B cell (primary cell): ENCODE data around the gene ZNF79. TPM values are rescaled to one million over a fixed set of nuclear protein-coding genes. Genes with fewer than 3 reads are reported as not detected.
A peak's percentile ranks its signal among the peaks of the same experiment; 100 is the strongest.

Experiments used
- ATAC-seq: fragments of 200-7000 bp; cut with Tn5 transposase; one replicate; pipeline ENCODE4 v1.10.0; 2021; ENCODE audit warnings: low read depth, mild to moderate bottlenecking, moderate number of reproducible peaks, moderate library complexity
- CTCF ChIA-PET: fragments of 350-600 bp; sonication (Branson Sonifier 250); formaldehyde crosslinking; loops from one replicate; lab custom pipeline; 2021; ENCODE audit warnings: antibody characterized with exemption, inconsistent platforms; lab: Charles Lee
- POLR2A ChIA-PET: fragments of 350-600 bp; sonication (Branson Sonifier 250); formaldehyde crosslinking; loops from one replicate; lab custom pipeline; 2021; ENCODE audit warnings: antibody characterized with exemption; lab: Charles Lee
- DNase-seq: peaks from one replicate; pipeline ENCODE4 v3.0.0; 2013
- H2AFZ ChIP-seq: 2 replicates; pipeline ENCODE4 v1.6.1; 2012; ENCODE audit warnings: mild to moderate bottlenecking, low read depth, low read length; ENCODE audit not compliant: insufficient read depth, poor library complexity, severe bottlenecking
- H3K27ac ChIP-seq, 2 donors: 1 replicate in 1 of 2; 2 replicates in 1 of 2; pipeline ENCODE4 v1.5.1; 2012 to 2013; ENCODE audit warnings: low read length in 2 of 2, mild to moderate bottlenecking in 2 of 2, moderate library complexity in 1 of 2
- H3K27me3 ChIP-seq, 4 experiments: fragments of 200-600 bp in 1 of 4; sonication (generic) in 1 of 4; replicated peaks in 1 of 4; 1 replicate in 2 of 4; 2 replicates in 2 of 4; pipeline versions ENCODE4 v1.6.1 to v1.7.0; 2013 to 2016; ENCODE audit warnings: low read length in 3 of 4, mild to moderate bottlenecking in 2 of 4, mixed read lengths in 1 of 4, moderate library complexity in 1 of 4; ENCODE audit not compliant: insufficient read depth in 4 of 4, control insufficient read depth in 3 of 4; ENCODE audit errors: control extremely low read depth in 1 of 4
- H3K36me3 ChIP-seq, 2 experiments: replicated peaks in 1 of 2; 1 replicate in 1 of 2; 2 replicates in 1 of 2; pipeline versions ENCODE4 v1.6.1 to v1.7.1; 2013; ENCODE audit warnings: low read length in 1 of 2; ENCODE audit not compliant: insufficient read depth in 2 of 2, control insufficient read depth in 1 of 2; ENCODE audit errors: control extremely low read depth in 1 of 2, extremely low read depth in 1 of 2
- H3K4me1 ChIP-seq, 2 donors: fragments of 200-600 bp in 1 of 2; sonication (generic) in 1 of 2; 1 replicate in 1 of 2; 2 replicates in 1 of 2; pipeline versions ENCODE4 v1.5.1 to v1.6.1; 2013 to 2017; ENCODE audit warnings: low read length in 2 of 2; ENCODE audit not compliant: control insufficient read depth in 2 of 2, insufficient read depth in 2 of 2
- H3K4me2 ChIP-seq: replicated peaks from 2 replicates; pipeline ENCODE3; 2012; ENCODE audit warnings: mild to moderate bottlenecking, low read depth, low read length; ENCODE audit not compliant: poor library complexity, severe bottlenecking
- H3K4me3 ChIP-seq, 5 experiments: fragments of 200-600 bp in 1 of 5; sonication (generic) in 1 of 5; 1 replicate in 3 of 5; 2 replicates in 2 of 5; pipeline versions ENCODE4 v1.5.1 to v1.7.0; 2011 to 2016; ENCODE audit warnings: low read length in 4 of 5, mild to moderate bottlenecking in 4 of 5, low read depth in 2 of 5, control low read depth in 1 of 5, moderate library complexity in 1 of 5; ENCODE audit not compliant: insufficient read depth in 1 of 5; ENCODE audit errors: control extremely low read depth in 1 of 5, extremely low read depth in 1 of 5
- H3K79me2 ChIP-seq: fragments of 200-600 bp; sonication (generic); one replicate; pipeline ENCODE4 v1.6.0; 2016; ENCODE audit warnings: low read length; ENCODE audit not compliant: control insufficient read depth, insufficient read depth
- H3K9ac ChIP-seq: fragments of 200-600 bp; sonication (generic); 2 replicates; pipeline ENCODE4 v1.6.1; 2017; ENCODE audit warnings: mild to moderate bottlenecking, low read length, moderate library complexity
- H3K9me3 ChIP-seq, 3 donors: one replicate each; pipeline versions ENCODE4 v1.6.1 to v1.7.1; 2013; ENCODE audit warnings: low read length in 2 of 3; ENCODE audit not compliant: control insufficient read depth in 2 of 3, insufficient read depth in 1 of 3; ENCODE audit errors: control extremely low read depth in 1 of 3
- H4K20me1 ChIP-seq: 2 replicates; pipeline ENCODE4 v1.6.0; 2012; ENCODE audit warnings: mild to moderate bottlenecking, low read length; ENCODE audit not compliant: insufficient read depth, control insufficient read depth, poor library complexity, severe bottlenecking
- H3K27ac Mint-ChIP-seq: one replicate; pipeline ENCODE4 v1.8.0; 2021; ENCODE audit warnings: mixed read lengths
- H3K27me3 Mint-ChIP-seq: one replicate; pipeline ENCODE4 v1.8.0; 2021; ENCODE audit warnings: mixed read lengths
- H3K4me1 Mint-ChIP-seq: one replicate; pipeline ENCODE4 v1.8.0; 2021; ENCODE audit warnings: mixed read lengths
- H3K4me3 Mint-ChIP-seq: one replicate; pipeline ENCODE4 v1.8.0; 2021; ENCODE audit warnings: mixed read lengths
- H3K9me3 Mint-ChIP-seq: one replicate; pipeline ENCODE4 v1.8.0; 2022; ENCODE audit warnings: mixed read lengths; ENCODE audit not compliant: insufficient read depth
- EZH2 ChIP-seq: IDR thresholded peaks from 2 replicates; pipeline ENCODE4 v1.6.1; 2012; ENCODE audit warnings: borderline replicate concordance, low read depth, mild to moderate bottlenecking, moderate library complexity, low read length; ENCODE audit not compliant: insufficient read depth, poor library complexity, severe bottlenecking
- WGBS: methylation state at CpG from one replicate; pipeline ENCODE4 v1.1.5; 2013; ENCODE audit warnings: missing lambda C conversion rate; ENCODE audit not compliant: insufficient coverage; 5-methylcytosine and 5-hydroxymethylcytosine counted together
- intact Hi-C: fragments of 100-400 bp; cut with micrococcal nuclease; formaldehyde crosslinking; loops from one replicate; pipeline ENCODE4 v1.10.0; 2022
- polyA plus RNA-seq: library from polyadenylated mRNA; depleted of rRNA; stranded (reverse); fragments of >200 nt; gene quantifications from 2 replicates; pipeline ENCODE4 v1.2.3, GENCODE V29; 2012
- total RNA-seq, 2 donors: library from RNA; stranded (reverse); fragments of 120-200 nt in 1 of 2; gene quantifications; 1 replicate in 1 of 2; 2 replicates in 1 of 2; pipeline versions ENCODE4 v1.2.3 to v1.2.4, GENCODE V29; 2013 to 2022
- TF ChIP-seq, protein P1 (sequence below): fragments of 200-600 bp; IDR thresholded peaks from one replicate; pipeline ENCODE4 v1.8.0; 2022; ENCODE audit warnings: antibody characterized with exemption, mild to moderate bottlenecking

The ZNF79 gene
- total and polyA plus RNA-seq, 2 donors (not counting 1 experiment from before 2014, with no cell fraction given) = 4.8 to 16.1 TPM

DNA sequence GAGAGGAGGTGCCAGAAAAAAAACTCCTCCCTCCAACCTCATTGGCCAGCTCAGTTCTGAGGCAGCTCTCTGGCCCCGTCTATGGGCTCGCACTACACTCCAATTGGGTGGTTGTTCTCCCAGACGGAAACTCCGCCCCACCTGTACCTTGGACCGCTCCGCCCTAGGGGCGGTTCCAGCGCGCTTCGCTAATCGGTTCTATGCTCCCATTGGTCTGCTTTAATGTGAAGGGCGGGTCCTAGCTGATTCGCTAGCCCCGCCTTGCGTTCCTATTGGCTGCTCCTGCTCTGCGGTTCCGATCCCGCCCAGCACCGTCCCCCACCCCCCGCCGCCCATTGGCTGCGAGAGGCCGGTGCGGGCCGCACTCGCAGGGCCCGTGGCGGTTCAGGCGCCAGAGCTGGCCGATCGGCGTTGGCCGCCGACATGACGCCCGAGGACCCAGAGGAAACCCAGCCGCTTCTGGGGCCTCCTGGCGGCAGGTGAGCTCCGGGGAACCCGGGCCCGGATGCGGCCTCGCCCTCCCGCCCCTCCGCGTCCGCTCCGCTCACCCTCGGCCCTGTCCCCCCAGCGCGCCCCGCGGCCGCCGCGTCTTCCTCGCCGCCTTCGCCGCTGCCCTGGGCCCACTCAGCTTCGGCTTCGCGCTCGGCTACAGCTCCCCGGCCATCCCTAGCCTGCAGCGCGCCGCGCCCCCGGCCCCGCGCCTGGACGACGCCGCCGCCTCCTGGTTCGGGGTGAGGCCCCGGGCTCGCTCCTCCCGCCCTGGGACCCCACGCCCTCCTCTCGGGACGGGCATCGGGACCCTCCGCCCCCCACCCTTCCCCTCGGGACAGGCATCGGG, 27.2 kb upstream of the ZNF79 start, which contains the start of gene SLC2A8:
TSS of gene SLC2A8 (plus strand) at position 362 of the 838 bp plus-strand sequence. CDS start at position 424, 62 bp downstream.
- H2AFZ ChIP-seq = peak within 1 kb of the TSS; percentile 91
- peaks cover 8% of the 10 kb centered on the region for H3K79me2 ChIP-seq
- peak within 1 kb of the TSS; percentile 26 to 77 (median 57) for H3K4me3 ChIP-seq
- TF ChIP-seq EZH2 = no peak
- TF ChIP-seq, protein P1, sequence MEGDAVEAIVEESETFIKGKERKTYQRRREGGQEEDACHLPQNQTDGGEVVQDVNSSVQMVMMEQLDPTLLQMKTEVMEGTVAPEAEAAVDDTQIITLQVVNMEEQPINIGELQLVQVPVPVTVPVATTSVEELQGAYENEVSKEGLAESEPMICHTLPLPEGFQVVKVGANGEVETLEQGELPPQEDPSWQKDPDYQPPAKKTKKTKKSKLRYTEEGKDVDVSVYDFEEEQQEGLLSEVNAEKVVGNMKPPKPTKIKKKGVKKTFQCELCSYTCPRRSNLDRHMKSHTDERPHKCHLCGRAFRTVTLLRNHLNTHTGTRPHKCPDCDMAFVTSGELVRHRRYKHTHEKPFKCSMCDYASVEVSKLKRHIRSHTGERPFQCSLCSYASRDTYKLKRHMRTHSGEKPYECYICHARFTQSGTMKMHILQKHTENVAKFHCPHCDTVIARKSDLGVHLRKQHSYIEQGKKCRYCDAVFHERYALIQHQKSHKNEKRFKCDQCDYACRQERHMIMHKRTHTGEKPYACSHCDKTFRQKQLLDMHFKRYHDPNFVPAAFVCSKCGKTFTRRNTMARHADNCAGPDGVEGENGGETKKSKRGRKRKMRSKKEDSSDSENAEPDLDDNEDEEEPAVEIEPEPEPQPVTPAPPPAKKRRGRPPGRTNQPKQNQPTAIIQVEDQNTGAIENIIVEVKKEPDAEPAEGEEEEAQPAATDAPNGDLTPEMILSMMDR = peak; percentile 34
- intact Hi-C loops = loop anchor here (1.0 to 5.0 kb wide), 8 partner anchors 27 to 670 kb away; partner anchors contain the start of genes FPGS, LRSAM1, NAIF1 and PTRH1
- no peaks in the 10 kb centered on the region for H4K20me1 ChIP-seq
- peaks cover 4 to 16% of the 10 kb centered on the region in 2 donors for H3K4me1 ChIP-seq
- no peaks in the 10 kb centered on the region for H3K36me3 ChIP-seq
- H3K4me2 ChIP-seq = peak within 1 kb of the TSS; percentile 98
- H3K9ac ChIP-seq = peak within 1 kb of the TSS; percentile 84
- H3K4me1 Mint-ChIP-seq = peaks cover 14% of the 10 kb centered on the region
- no peaks in the 10 kb centered on the region for H3K27me3 Mint-ChIP-seq
- peak within 1 kb of the TSS; percentile 86 for H3K4me3 Mint-ChIP-seq
- peak within 1 kb of the TSS; percentile 79 for H3K27ac Mint-ChIP-seq
- peak; percentile 100 for DNase-seq
- ATAC-seq = peak; percentile 91
- H3K27ac ChIP-seq = peak within 1 kb of the TSS in 1 of 2 donors; percentile 74
- H3K27me3 ChIP-seq = peaks cover 0 to 7% (median 2%) of the 10 kb centered on the region in 4 experiments
- ChIA-PET CTCF (interaction anchor here (0.6 to 2.0 kb wide), 13 partner anchors 9 to 482 kb away, joined by 3 to 16 read pairs (median 5); partner anchors contain the start of genes LRSAM1, RALGPS1, RPL12 and TOR2A), POLR2A (interaction anchor here (0.6 to 1.6 kb wide), 7 partner anchors 8 to 731 kb away, joined by 3 to 21 read pairs (median 6); partner anchors contain the start of genes LRSAM1, RPL12 and ZNF79)
- under 1% methylated on average over 85 of the region's 87 CpGs for WGBS
- no peaks in the 10 kb centered on the region for H3K9me3 ChIP-seq
- H3K9me3 Mint-ChIP-seq = no peaks in the 10 kb centered on the region
